ENCODE results near the gene PODXL2.
"Not testable (repeated sequence)": the region's sequence is repeated elsewhere in the genome, so short reads cannot be mapped to it uniquely, and the experiment has no call there.

PODXL2 gene

GRCh38 chr3:127692501-127693335, 63.7 kb downstream of the PODXL2 start:
- no peak for DNase-seq

GRCh38 chr3:127693336-127693843, 64.4 kb downstream of the PODXL2 start:
- DNase-seq = no peak

- no peak for DNase-seq
These were observed 65.7 kb downstream of the PODXL2 start for GRCh38 chr3:127694467-127695215.

GRCh38 chr3:127697551-127698240, 68.7 kb downstream of the PODXL2 start:
- DNase-seq = peak; percentile 88

- no peak for DNase-seq
These were observed 69.3 kb downstream of the PODXL2 start for GRCh38 chr3:127698286-127698685.

- DNase-seq = no peak
These were observed 69.9 kb downstream of the PODXL2 start for GRCh38 chr3:127698691-127699415.

- no peak for DNase-seq
These were observed 70.7 kb downstream of the PODXL2 start for GRCh38 chr3:127699416-127700300.

GRCh38 chr3:127700406-127700805, 71.4 kb downstream of the PODXL2 start:
- no peak for DNase-seq

GRCh38 chr3:127701280-127701911, 72.4 kb downstream of the PODXL2 start:
- no peak for DNase-seq

GRCh38 chr3:127702151-127702578, 73.2 kb downstream of the PODXL2 start:
- no peak for DNase-seq

GRCh38 chr3:127704840-127705239, 75.9 kb downstream of the PODXL2 start:
- DNase-seq = not testable (repeated sequence)

- no peak for DNase-seq
These were observed 77.3 kb downstream of the PODXL2 start for GRCh38 chr3:127706312-127706711.

- no peak for DNase-seq
These were observed 77.9 kb downstream of the PODXL2 start for GRCh38 chr3:127706785-127707351.

- no peak for DNase-seq
These were observed 78.9 kb downstream of the PODXL2 start for GRCh38 chr3:127707851-127708411.

GRCh38 chr3:127708837-127709236, 79.9 kb downstream of the PODXL2 start:
- no peak for DNase-seq

GRCh38 chr3:127709320-127710060, 80.5 kb downstream of the PODXL2 start:
- DNase-seq = no peak

- no peak for DNase-seq
These were observed 81.4 kb downstream of the PODXL2 start for GRCh38 chr3:127710155-127710941.

GRCh38 chr3:127711021-127711695, 82.2 kb downstream of the PODXL2 start:
- no peak for DNase-seq
